NCI-H2107 treated with DMSO at 0.1 percent for 48 hours (cell line): ENCODE measurements around the gene ENG.
"Not testable (repeated sequence)": the region's sequence is repeated elsewhere in the genome, so short reads cannot be mapped to it uniquely, and the experiment has no call there.

ENCODE experiments used
- DNase-seq: peaks from one replicate; lab custom pipeline; 2025; ENCODE audit not compliant: unreplicated experiment; lab: John Stamatoyannopoulos, UW

ENG gene

GRCh38 chr9:127878652-127879390 lies 24.4 kb upstream of the ENG start:
- no peak for DNase-seq

GRCh38 chr9:127878001-127878651 lies 23.7 kb upstream of the ENG start:
- DNase-seq, result no peak

GRCh38 chr9:127877566-127877998 lies 23.1 kb upstream of the ENG start, which contains the start of gene AK1:
AK1 (minus strand) TSS chr9:127877675; CDS start chr9:127874617, 3,058 bp downstream.
- peak; percentile 18 for DNase-seq

- no peak for DNase-seq
These were observed 22.5 kb upstream of the ENG start for GRCh38 chr9:127876764-127877562.

GRCh38 chr9:127876026-127876763 lies 21.7 kb upstream of the ENG start:
- no peak for DNase-seq

- no peak for DNase-seq
These were observed 21.0 kb upstream of the ENG start for GRCh38 chr9:127875306-127875966.

GRCh38 chr9:127874301-127875221 lies 20.1 kb upstream of the ENG start:
- DNase-seq, result no peak

- DNase-seq, result no peak
These were observed 19.4 kb upstream of the ENG start for GRCh38 chr9:127873886-127874285.

- no peak for DNase-seq
These were observed 18.8 kb upstream of the ENG start for GRCh38 chr9:127873223-127873691.

GRCh38 chr9:127872369-127873222 lies 18.1 kb upstream of the ENG start:
- DNase-seq, result no peak

- no peak for DNase-seq
These were observed 17.1 kb upstream of the ENG start for GRCh38 chr9:127871531-127871930.

GRCh38 chr9:127870887-127871286 lies 16.4 kb upstream of the ENG start:
- DNase-seq, result no peak

GRCh38 chr9:127870153-127870491 lies 15.7 kb upstream of the ENG start:
- DNase-seq, result not testable (repeated sequence)

- peak; percentile 38 for DNase-seq
These were observed 15.1 kb upstream of the ENG start for GRCh38 chr9:127869310-127870152.

- no peak for DNase-seq
These were observed 13.9 kb upstream of the ENG start for GRCh38 chr9:127868278-127868902.

- no peak for DNase-seq
These were observed 13.2 kb upstream of the ENG start for GRCh38 chr9:127867356-127868277.
